Endometrium (tissue), 2 donors: ENCODE results near the gene MCL1.
"Not testable (repeated sequence)": the region's sequence is repeated elsewhere in the genome, so short reads cannot be mapped to it uniquely, and the experiment has no call there.

Experiments used
- FAIRE-seq: peaks from 2 replicates; lab custom pipeline; 2012; peaks lifted over from hg19 to GRCh38; lab: Jason Lieb, UNC
- donor health status: control.
- donor health status: control.

Gene MCL1

DNA sequence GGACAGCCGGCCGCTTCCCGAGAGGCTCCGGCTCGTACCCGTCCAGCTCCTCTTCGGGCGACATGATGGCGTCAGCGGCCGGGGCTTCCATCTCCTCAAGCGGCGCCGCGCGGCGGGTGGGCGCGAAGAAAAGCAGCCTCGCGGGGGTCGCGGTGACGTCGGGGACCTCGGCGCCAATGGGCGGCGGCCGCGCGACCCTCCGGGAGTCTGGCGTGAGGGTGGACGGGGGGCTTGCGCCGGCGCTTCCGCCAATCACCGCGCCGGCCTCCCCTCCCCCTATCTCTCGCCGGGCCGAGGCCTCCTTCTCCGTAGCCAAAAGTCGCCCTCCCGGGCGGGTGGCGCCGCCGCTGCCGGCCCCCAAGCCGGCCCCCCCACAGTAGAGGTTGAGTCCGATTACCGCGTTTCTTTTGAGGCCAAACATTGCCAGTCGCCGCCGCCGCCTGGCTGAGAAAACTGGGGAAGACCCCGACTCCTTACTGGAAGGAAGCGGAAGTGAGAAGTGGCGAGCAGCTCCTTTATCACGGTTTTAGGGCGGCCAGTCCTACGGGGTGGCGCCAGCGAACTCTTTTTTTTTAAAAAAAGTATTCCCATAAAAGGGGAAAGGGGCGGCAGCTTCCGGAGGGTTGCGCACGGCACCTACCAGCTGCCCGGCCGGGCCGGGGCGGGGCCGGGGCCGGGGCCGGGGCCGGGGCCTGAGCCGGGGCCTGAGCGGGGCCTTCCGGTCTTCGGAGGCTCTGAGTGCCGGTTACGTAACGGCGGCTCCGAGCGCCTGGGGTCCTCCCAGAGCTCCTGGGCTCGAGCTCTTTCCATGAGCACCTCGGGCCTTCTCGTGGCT is at the start of gene MCL1:
Gene MCL1 (minus strand): TSS at position 501 of the 835 bp plus-strand sequence. CDS start 80 bp downstream, at position 421.
- FAIRE-seq: no peak

DNA sequence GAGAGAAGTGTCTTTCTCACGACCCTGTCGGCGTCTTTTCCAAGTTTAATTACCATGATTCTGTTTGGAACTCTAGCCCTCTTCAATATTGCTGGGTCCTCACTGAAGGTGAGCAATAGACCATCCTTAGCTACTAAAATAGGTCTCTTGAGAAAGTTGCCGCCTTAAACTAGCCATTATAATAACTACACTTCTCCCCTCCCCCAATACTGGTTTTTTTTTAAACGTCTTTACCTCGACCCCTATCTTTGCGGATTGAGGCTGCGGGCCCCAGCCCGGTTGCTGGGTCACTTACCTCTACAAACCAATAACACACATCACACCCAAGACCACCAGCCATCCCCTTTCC is 49.3 kb upstream of the MCL1 start:
- no peak for FAIRE-seq

DNA sequence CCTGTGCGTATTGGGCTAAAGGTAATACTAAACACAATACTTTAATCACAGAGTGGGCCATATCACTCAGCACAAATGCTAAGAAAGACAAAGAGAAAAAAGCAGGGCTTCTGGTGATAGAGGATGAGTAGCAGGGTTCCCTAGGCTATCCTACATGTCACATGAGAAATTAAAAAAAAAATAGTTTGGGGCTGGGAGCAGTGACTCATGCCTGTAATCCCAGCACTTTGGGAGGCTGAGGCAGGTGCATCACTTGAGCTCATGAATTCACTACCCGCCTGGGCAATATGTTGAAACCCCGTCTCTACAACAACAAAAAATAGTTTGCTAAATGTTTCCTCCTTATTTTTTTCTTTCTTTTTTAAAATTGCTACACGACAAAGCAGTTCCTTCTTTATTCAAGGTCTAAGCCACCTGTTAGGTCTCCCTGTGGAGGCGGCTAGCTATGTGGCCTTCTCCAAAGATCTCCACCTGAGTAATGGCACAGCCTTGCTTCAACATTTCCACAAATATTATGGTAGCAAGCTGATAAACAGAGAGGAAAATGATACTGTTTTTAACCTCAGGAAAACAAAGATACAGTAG is 48.5 kb upstream of the MCL1 start:
- FAIRE-seq: no peak

DNA sequence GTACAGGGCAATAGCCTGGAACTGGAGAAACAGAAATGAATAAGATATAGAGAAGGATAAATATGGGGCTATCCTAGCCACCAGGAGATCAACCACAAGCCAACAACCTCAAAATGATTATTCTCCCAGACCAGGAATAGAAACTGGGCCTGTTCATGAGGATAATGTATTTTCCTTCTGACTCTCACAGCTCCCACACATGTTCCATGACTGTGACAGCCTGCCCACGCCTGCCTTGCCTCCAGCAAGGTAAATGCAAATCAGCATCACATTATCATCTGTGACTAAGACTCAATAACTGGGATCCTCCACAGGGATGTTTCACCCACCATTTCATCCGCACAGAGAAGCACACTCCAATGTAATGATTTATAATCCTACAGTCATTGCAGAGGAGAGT is 46.7 kb upstream of the MCL1 start:
- FAIRE-seq: no peak

DNA sequence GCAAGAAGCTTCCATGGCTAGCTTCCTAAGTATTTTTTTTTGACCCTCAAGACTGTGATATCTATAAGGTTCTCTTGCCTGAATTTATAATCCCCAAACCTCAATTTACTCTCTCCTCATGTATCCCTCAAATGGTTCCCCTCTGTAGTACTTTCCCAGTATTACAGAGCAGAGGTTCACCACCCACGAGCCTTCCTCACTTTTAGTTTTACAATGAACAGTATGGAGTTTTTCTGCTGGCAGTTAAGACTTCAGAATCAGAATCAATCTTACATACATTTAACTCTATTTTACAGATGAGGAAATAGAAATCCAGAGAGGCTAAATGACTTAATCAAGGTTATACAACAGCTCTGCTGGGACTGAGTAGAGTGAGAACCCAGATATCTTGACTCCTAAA is 45.1 kb upstream of the MCL1 start:
- FAIRE-seq: not testable (repeated sequence)

DNA sequence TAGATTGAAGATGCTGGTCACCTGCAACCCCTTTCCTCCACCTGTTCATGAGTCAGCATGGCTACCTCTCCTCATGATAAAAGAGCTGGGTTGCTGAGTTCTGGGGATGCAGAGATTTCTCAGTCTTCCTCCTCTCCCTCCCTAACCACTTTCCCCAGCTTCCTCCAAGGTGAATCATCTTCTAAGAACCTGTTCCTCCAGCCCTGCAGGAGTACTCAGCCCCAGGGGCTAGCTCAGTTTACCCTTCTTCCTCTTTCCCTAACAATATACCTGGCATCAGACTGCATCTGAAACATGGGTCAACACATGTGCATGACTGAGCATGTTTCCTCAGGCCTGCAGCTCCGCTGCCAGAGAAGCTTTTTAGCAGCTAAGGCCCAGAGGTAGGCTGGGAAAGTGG is 44.7 kb upstream of the MCL1 start:
- FAIRE-seq: not testable (repeated sequence)

DNA sequence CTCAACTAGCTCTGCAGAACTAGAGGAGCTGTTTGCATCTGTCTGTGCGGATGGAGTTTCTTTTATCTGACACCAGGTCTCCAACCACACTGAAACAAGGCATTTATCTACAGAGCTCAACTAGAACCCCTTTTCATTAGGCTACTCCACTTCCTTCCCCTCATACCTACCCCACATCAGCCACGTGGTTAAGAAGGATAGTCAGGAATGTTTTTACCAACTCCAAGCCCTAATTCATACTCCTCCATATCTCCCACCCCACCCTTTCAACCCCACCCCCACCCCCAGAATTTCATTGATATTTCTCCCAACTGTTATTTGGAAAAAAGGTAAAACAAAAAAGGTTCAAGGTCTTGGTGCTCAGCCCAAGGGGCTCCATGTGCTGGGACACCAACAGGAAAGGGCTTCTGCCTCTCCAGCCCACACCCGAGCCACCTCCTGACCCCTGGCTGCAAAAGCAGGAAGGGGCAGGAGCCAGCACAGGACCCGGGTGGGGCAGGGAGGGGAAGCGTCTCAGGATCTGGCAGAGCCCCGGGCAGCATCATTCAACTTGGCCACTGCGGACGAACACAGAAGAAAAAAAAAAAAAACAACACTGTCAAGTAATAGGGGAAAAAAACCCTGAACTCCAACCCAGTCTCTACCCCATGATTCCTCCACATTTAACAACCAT is 43.0 kb upstream of the MCL1 start:
- no peak for FAIRE-seq

DNA sequence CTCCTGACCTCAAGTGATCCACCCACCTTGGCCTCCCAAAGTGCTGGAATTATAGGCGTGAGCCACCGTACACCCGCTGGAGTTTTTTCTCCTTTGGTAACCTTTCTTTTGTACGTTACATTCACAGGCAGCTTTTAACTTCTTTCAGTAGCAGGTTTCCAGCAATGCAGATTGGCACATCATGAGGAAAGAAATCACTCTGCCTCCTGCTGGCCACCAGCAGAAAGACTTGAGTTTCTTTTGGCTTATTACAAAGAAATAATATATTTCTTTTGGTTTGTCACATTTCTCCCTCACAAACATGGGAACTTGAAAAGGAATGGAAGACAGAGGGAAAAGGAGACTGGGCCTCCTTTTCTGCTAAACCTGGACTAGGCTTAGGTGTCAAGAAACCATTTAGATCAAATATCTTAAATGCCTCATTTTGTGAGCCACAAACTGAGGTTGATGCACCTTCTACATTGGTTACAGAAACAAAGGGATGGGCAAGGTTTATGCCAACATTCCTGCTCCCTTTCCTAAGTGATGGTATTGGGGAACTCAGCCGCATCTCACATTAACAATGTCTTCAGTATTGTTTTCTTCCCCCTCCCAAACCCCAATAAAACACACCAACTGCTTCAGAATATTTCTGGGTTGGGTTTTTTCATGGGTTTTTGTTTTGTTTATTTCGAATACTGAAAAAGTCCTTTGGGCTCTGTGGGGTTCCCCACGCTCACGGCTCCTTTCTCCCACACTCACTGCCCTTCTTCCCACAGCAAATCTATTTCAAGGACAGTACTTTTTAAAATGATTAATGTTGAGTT is 42.3 kb upstream of the MCL1 start:
- FAIRE-seq: no peak

DNA sequence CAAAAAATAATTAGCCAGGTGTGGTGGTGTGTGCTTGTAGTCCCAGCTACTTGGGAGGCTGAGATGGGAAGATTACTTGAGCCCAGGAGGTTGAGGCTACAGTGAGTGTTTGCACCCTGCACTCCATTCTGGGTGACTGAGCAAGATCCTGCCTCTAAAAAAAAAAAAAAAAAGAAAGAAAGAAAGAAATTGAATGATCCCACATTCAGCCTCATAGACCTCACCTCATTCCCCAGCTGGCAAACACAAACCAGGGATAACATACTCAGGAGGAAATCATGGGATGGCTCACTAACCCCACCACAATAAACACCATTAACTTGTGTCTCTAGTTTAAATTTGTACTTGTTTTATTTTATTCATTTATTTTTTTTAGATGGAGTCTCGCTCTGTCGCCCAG is 41.5 kb upstream of the MCL1 start:
- no peak for FAIRE-seq

DNA sequence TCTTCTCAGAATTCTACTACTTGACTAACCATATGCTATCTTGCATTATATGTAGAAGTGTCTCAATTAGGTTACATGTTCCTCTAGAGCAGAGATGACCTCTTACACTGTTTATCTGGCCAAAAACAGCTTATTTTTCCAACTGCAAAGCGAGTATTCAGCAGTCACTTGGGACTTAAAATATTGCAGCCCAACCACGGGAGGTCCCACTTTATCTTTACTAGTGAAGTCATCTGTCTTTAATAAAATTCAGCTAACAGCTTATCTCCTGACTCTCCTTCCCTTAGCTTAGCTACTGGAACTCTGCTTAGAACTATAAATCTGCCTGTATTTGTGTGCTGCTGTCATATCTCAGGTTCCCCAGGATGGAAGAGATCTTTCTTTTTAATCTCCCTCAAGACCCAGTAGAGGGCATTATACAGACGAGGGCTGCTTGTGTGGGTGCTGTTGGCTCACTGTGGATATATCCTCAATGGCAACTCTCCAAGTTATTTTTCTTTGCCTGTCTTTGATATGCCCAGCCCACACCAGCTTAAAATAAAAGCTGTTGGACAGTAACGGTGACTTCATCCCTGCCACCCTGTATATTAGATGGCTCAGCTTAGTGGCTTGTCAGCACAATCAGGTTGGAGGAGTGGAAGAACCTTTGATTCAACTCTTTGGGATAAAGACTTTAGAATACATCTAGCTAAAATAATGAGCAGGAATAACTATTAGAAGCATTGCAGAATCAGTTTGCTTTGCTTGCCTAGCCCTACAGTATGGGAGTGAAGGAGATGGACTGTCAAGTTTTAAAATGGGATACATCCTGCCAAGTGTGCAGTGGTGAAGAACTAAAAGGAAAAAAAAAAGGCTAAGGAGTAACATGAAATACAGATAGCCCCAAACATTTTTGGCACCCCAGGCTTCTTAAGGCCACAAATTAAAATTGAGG is 40.4 kb upstream of the MCL1 start:
- no peak for FAIRE-seq

DNA sequence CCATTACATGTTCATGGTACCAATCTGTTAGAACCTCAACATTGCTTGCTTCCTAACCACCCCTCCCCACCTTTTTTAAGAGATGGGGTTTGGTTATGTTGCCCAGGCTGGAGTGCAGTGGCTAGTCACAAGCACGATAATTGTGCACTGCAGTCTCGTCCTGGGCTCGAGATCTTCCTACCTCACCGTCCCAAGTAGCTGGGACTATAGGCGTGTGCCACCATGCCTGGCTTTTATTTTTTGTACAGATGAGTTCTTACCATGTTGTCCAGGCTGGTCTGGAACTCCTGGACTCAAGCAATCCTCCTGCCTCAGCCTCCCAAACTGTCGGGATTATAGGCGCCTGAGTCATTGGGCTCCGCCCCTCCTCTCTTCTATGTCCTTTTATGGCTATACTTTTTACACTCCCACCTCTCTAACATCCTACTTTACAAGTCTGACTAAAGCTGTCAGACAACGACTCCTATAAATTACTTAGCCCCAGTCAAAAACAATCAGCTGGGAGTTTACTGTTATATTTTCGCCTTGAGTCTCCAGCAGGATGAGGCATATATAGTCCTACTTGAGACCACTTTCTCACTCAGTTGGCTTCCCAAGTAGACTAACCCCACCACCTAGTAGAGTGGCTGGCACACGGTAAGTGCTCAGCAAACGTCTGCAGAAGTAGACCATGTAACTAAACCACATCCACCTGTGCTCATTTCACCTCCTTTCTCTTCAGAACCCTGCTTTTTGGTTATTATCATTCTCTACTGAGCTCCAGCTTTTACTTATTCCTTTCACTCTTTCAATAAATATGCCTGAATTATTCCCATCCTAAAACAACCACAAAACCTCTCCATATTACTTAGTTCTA is 36.2 kb upstream of the MCL1 start:
- no peak for FAIRE-seq

DNA sequence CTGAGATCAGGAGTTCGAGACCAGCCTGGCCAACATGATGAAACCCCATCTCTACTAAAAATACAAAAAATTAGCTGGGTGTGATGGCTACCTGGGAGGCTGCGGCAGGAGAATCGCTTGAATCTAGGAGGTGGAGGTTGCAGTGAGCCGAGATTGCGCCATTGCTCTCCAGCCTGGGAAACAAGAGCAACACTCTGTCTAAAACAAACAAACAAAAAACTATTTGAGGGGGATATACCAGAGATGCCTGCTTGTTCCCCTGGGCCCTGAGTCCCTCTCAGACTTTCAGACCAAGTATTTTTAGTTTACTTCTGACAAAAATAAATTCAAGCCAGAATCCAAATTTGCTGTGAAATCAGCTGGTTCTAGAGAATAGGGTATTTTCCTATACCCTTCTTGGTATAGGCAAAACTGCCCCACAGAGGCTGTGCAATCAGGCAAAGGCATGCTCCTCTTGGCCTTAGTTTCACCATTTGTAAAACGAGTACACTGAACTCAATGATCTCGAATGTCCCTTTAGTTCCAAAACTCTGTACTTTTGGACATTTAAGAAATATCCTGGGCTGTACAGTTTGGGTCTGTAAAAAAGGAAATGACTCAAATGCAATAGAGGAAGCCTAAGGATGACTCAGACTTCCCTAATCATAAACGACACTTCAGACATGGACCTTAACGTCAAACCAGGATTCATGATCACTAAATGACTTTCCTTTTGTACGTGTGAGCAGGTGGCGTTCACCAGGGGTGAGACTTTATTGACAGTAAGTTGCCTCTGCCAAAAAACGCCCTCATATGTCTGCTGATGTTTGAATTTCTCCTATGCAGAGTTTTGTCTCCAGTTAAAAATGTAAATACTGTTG is 33.9 kb upstream of the MCL1 start:
- no peak for FAIRE-seq

DNA sequence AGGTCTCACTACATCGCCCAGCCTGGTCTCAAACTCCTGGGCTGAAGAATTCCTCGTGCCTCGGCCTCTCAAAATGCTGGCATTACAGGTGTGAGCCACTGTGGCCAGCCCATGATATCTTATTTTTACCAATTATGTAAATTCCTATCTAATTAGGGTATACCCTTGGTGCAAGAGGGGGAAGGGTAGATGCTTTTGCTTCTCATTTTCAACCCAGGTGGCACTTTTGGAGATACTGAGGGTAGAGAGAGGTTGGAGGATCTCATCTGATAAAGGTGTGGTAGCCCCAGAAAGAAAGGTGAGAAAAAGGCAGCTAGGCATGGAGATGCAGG is 32.6 kb upstream of the MCL1 start:
- FAIRE-seq: no peak

DNA sequence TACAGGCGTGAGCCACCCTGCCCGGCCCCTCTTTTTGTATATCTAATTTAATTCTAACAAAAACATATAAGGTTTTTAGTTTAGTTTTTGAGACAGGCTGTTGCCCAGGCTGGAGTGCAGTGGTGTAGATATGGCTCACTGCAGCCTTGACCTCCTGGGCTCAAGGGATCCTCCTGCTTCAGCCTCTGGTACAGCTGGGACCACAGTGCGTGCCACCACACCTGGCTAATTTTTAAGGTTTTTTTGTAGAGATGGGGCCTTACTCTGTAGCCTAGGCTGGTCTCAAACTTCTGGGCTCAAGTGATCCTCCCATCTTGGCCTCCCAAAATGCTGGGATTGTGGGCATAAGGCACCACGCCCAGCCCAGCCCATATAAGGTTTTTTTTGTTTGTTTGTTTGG is 31.2 kb upstream of the MCL1 start:
- no peak for FAIRE-seq

DNA sequence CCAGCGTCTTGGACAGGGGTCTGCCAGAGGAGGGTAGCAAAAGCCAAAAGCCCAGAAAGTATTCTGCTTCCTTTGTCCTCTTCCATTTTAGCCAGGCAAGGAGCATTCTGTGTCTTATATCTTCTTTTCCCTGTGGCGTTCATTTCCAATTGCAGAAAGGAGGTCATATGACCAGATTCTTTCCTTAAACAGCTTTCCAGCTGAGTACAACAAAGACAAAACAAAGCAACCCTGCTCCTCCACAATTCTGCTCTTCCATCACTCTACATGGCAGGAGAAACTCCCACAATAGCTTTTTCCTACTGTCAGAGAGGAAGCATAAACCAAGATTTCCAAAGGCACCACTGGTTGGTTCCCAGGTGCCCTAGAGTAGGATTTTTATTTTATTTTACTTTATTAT is 30.3 kb upstream of the MCL1 start:
- no peak for FAIRE-seq

DNA sequence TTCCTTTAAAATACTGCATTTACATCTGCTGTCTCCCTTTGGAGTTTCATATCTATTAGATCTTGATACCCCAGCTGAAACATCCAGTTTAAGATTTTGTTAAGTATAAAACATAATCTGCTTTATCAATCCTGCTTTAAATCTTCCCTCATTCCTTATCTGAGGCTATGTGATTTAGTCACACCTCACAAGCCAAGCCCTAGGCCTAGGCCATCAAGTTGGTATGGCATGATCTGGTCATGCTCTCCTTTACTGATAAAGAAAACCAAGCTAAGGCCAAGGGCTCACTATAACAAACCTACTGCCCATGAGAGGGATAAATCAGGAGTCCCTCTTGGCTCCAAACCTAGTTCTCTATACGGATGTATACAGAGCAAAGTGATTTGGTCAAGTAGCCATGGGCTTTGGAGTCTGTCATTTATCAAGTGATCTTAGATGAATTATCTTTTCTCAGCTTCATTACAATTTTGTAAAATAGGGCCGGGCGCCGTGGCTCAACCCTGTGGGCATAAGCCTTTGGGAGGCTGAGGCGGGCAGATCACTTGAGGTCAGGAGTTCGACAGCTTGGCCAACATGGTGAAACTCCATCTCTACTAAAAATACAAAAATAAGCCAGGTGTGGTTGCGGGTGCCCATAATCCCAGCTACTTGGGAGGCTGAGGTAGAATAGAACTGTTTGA is 27.2 kb upstream of the MCL1 start:
- no peak for FAIRE-seq

DNA sequence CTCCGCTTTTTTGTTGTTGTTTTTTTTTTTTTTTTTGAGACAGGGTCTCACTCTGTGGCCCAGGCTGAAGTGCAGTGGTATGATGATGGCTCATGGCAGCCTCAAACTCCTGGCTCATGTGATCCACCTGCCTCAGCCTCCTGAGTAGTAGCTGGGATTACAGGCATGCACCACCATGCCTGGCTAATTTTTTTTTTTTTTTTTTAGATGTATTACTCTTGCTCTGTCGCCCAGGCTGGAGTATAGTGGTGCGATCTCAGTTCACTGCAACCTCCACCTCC is 26.0 kb upstream of the MCL1 start:
- FAIRE-seq: not testable (repeated sequence)

DNA sequence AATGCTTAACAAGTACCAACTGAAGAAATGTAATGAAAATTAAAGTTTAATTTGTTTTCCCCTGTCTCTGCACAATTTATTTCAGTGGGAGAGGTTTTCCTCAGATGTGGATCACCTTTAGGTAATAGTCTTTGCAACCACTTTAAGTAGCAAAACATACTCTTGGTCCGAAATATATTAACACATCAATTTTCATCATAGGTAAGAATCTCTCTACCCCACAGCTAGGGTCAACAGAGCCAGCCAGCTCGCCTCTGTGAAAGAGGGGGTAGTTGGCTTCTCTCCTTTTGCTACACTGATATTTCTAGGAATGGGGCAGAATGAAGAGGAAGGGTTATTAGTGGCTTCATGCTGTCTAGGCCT is 24.8 kb upstream of the MCL1 start:
- no peak for FAIRE-seq

DNA sequence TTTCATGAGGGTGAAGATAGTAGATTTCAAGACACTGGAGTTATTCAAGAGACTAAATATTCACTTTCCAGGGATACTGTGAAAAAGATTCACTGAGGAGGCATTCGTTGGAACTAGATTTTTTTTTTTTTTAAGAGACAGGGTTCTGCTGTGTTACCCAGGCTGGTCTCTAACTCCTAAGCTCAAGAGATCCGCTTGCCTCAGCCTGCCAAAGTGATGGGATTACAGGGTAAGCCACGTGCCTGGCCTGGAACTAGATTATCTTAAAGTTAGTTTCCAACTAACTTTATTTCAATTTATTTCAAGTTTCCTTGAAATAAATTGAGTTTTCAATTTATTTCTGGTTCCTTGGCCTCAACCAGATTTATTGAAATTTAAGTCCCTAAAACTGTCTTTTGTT is 24.3 kb upstream of the MCL1 start:
- no peak for FAIRE-seq
